Measurements from ENCODE around the gene GNAI3.

GRCh38 chr1:109611308-109611990, 63.0 kb downstream of the GNAI3 start:
- TF ChIP-seq EZH2 (IDR thresholded peaks at IDR 0.05; ENCODE audit: insufficient read depth, poor library complexity, severe bottlenecking) = no peak
- no peak for TF ChIP-seq EZH2phosphoT487 (IDR thresholded peaks at IDR 0.05; ENCODE audit: insufficient read depth, low read depth)

All from GM23248 (cell line).